ENCODE measurements around the gene PNPLA7. TPM values are rescaled to one million over a fixed set of nuclear protein-coding genes. Genes with fewer than 3 reads are reported as not detected.

The PNPLA7 gene
- total and polyA plus RNA-seq, 10 of the 15 experiments (the other 5 are each of a cell fraction or from before 2014, with no cell fraction given) = 0.04 to 0.85 (median 0.19) TPM; not detected in 1

DNA sequence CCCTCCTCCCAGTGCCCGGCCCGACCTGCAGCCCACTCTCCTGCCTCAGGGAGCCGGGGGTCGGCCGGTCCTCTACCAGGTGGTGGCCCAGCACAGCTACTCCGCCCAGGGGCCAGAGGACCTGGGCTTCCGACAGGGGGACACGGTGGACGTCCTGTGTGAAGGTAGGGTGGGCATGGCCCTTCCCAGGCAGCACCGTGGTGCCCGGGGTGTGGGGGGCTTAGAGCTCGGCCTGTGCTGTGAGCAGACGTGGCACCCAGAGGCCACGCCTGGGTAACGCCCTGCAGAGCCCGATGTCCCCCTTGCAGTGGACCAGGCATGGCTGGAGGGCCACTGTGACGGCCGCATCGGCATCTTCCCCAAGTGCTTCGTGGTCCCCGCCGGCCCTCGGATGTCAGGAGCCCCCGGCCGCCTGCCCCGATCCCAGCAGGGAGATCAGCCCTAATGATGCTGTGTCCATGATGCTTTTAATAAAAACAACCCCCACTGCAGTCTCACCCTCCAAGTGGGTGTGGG lies 116.2 kb downstream of the PNPLA7 start:
- no peak for FAIRE-seq
- TF ChIP-seq FOS (IDR thresholded peaks at IDR 0.05; ENCODE audit: borderline replicate concordance, extremely low read depth, insufficient read length) (no peak), CHD2 (IDR thresholded peaks at IDR 0.05; ENCODE audit: borderline replicate concordance, low read depth, low read length) (no peak), ASH2L (IDR thresholded peaks at IDR 0.05; ENCODE audit: borderline replicate concordance, low read depth) (no peak), RCOR1 (conservative IDR thresholded peaks at IDR 0.05; ENCODE audit: low read depth, low read length) (no peak), CBFB (IDR thresholded peaks at IDR 0.05; ENCODE audit: low read depth) (no peak), ZNF207 (IDR thresholded peaks at IDR 0.05; ENCODE audit: borderline replicate concordance) (no peak), STAT1 (conservative IDR thresholded peaks at IDR 0.05) (no peak), MXI1 (IDR thresholded peaks at IDR 0.05; ENCODE audit: low read depth, low read length) (no peak), NRF1 (conservative IDR thresholded peaks at IDR 0.05; ENCODE audit: low read depth, low read length) (no peak)
- Histone ChIP-seq H3K4me1 (ENCODE audit: control insufficient read depth, insufficient read depth, low read length) (0 out of 2 replicates have a peak, but pooled peaks cover 6% of the 10 kb centered on the region), H3K4me3 (no peak overlapping the region), H3K27me3 (replicated peaks in 1 of 2; ENCODE audit: control insufficient read depth in 2 of 2, insufficient read depth in 2 of 2, low read length in 1 of 2) (no peaks in the 10 kb centered on the region), H3K9ac (ENCODE audit: control insufficient read depth, insufficient read depth, low read length) (no peak overlapping the region), H4K20me1 (ENCODE audit: control insufficient read depth, insufficient read depth) (no peaks in the 10 kb centered on the region), H3K9me3 (replicated peaks; ENCODE audit: control insufficient read depth, insufficient read depth, low read length) (no peaks in the 10 kb centered on the region), H3K4me2 (ENCODE audit: control insufficient read depth, insufficient read depth) (no peak overlapping the region), H3K36me3 (ENCODE audit: control insufficient read depth in 2 of 2, insufficient read depth in 2 of 2, low read length in 1 of 2) (no peaks in the 10 kb centered on the region), H3K79me2 (ENCODE audit: control insufficient read depth, insufficient read depth, low read length) (no peaks in the 10 kb centered on the region), H3K27ac (ENCODE audit: control insufficient read depth, insufficient read depth) (no peak overlapping the region), H2AFZ (ENCODE audit: control insufficient read depth, low read depth, low read length) (no peak overlapping the region)
- DNase-seq (ENCODE audit: low read depth, low spot score) = no peak
- intact Hi-C loops (cut with micrococcal nuclease; ENCODE audit: unreplicated experiment) (no loop called here), in situ Hi-C loops (cut with MboI) (no loop called here)
- ATAC-seq = no peak
- POLR2A ChIA-PET = interaction anchor here (0.6 kb wide), 1 partner anchor 71 kb away, joined by 5 read pairs; no protein-coding TSS in a partner anchor
- SMC1A ChIA-PET (ENCODE audit: uncharacterized antibody, unreplicated experiment) = no interaction called here
- RAD21 ChIA-PET (ENCODE audit: unreplicated experiment) = no interaction called here
- no TSS peak for BruUV-seq (replicated peaks)
- CTCF ChIA-PET = no interaction called here
- WGBS (ENCODE audit: insufficient coverage, insufficient replicate concordance, low lambda C conversion rate, missing lambda C conversion rate) = 52% methylated on average over 24 of the region's 26 CpGs

All from GM12878 (cell line).